ENCODE data around the gene LRP1B.

LRP1B gene

DNA sequence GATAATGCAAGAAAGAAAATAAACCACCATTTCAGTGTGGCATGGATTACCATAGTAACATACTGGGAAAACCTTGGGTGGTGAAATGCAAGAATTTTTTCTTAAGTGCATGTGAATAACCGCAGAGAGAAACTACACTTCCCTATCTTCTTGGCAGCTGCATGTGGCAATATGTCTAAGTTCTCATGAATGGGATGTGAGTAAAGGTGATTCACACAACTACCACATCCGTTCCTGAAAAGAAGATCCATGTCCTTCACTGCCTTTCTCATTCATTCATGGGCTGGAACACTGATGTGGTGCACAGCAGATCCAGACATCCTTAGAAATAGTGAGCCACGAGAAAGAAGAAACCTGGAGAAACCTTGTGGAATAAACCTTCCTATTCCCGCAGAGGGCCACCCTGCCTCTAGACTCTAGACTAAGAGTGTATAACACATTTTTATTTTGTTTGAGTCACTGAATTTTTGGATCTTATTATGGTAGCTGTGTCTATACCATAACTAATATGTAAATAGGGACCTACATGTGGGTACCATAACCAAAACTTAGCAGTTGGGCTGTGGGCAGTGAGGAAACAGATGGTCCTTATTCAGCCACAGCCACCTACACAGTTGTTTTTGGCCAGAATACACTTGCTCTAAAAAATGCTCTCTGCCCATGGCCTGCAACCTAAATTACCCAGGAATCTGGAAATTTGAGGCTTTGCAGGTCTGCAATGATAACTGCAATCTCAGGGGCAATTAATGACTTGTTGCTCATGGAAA is 573.3 kb downstream of the LRP1B start:
- DNase-seq, result no peak

DNA sequence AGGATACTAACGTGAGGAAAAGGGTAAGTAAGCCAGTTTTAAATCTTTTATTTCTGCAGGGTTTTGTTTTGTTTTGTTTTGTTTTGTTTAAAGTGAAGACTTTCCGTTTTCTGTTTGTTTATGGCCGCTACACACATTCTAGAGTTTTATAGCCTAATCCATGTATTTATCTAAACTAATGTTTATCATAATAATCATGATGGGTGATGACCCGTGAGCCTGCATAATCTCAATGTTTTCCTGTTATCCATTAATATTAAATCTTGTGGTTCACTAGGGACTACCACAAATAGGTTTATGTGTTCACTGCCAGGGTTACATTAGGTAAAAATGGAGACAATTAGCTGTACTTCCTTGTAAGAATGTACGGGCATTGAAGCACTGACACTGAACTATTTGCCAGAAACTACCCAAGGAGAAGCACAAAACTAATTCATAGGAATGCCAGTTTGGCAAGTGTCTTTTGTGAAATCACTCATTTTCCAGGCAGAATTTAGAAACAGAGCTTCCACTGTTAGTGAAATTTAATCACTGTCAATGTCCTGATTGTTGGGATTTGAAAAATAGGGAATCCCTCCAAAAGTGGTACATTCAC is 574.8 kb downstream of the LRP1B start:
- DNase-seq, result no peak

GRCh38 chr2:141554810-141555209 is 576.0 kb downstream of the LRP1B start:
- DNase-seq, result no peak

DNA sequence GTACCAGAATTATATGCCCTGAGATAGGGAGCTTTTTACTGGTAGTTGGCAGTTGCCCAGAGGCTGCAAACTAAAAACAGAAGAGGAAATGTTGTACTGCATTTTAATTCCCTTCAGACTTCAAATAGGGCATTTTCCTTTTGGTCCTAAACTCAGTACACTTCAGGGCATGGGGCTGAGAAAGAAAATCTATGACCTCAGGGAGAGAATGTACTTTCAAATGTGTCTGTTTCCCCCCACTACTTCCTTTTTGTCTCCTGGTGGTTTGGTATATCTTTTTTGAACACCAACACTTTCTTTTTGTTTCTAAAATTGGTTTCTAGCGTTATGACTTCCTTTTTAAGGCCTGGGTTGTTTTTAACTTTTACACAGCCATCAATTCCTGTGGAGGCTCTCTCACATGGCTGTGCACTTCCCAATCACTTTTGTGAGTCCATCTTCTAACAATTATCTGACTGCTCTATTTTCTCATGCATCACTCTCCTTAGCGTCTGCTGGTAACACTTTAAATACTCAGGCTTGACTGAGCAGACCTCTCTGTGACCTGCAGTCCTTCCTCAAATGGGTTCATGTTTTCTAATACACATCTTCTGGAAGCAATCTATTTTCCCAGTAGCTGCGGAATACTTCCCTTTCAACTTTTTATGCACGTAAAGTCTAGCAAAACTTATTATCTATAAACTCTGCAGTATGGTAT is 596.0 kb downstream of the LRP1B start:
- DNase-seq, result no peak

GRCh38 chr2:141529659-141530058 is 601.2 kb downstream of the LRP1B start:
- no peak for DNase-seq

GRCh38 chr2:141528990-141529389 is 601.8 kb downstream of the LRP1B start:
- DNase-seq, result no peak

DNA sequence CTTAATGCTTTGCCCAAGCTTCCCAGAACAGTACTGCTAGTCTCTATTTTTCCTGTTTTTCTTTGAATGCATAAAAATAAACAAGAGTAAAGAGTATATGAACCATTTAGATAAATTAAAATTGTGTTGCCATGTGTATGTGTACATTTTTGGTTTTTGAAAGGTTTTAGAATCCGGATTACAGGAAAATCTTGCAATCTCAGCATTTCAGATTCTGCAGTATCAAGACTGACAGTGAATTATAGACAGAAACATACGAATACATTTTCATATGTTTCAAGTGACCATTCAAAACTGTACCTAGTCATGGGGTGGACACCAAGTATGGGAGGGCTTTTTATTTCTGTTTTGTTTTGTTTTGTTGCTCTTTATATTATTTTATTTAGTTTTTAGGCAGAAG is 604.1 kb downstream of the LRP1B start:
- no peak for DNase-seq

DNA sequence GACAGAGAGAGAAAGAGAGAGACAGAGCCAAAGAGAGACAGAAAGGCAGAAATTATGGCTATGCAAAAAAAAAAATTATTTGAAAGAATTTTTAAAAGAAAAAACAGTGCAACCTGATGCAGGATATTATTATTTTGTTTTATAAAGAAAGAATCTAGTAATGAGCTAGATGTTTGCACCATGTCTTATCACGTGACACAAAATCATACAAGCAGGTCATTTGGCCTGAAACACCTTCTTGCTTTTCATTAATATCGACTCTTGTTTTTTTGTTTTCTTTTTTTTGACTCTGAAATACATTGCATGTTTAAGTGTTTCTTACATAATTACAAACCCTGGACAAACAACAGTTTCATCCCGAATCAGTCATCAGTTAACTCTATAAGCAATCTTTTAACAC is 606.0 kb downstream of the LRP1B start:
- no peak for DNase-seq

DNA sequence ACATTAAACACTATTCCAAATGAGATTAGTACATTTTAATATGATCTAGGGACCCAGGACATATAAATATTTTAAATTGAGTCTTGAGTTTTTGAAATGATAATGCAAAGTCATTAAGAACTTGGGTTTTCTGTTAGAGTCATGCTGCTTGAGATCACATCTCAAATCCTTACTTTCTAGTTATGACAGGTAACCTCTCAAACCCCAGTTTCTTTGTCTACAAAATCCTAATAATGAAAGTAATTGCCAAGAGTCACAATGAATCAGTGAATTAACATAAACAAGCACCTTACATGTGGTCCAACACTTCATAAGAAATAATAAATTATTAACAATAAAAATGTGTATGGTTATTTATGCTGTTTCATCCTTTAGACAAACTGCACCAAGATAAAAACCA is 607.6 kb downstream of the LRP1B start:
- DNase-seq, result no peak

- no peak for DNase-seq
Observed at GRCh38 chr2:141522702-141523101, 608.1 kb downstream of the LRP1B start.

GRCh38 chr2:141522048-141522447 is 608.8 kb downstream of the LRP1B start:
- no peak for DNase-seq

DNA sequence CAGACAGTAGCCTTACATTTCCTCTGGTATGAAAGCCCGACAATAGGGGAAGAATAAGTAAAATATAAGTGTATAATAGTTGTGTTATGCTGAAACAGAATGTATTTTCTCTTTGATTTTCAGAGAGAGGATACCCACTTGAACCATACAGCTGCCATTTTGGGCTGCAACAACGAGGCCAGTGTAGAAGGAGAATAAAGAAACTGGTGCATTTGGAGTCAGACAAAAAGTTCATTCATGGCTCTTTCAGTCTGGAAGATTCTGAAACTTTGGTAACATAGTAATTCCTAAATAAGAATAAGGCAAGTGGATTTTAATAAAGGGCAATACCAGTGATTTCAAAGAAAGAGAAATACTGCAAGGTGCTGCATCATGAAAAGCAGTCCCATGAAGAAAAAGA is 610.9 kb downstream of the LRP1B start:
- no peak for DNase-seq

DNA sequence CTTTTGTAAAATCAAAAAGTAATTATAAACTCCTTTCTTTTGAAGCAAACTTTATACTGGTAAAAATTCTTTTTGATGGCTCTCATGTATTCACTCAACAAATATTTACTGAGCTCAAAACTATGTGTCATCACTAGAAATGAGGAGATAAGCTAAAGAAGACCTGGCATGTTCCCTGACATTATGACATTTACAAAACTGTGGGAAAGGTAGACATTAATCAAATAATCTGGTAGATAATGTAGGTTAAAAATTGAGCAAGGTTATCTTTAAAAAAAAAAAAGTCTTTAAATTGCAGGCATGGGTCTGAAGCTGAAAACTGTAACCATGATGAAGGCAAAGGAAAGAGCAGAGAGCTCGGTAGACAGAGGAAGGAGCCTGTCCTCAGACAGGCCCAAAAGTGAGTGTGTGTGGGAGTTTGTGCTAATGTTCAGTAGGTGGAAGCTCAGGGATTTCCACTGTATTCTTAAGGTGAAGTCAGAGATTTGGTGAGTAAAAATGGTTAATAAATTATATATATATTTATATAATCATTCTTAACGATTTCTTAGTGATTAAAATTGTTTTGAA is 612.9 kb downstream of the LRP1B start:
- no peak for DNase-seq

- DNase-seq, result no peak
Observed at GRCh38 chr2:141517180-141517851, 613.5 kb downstream of the LRP1B start.

- no peak for DNase-seq
Observed at GRCh38 chr2:141515931-141516330, 614.9 kb downstream of the LRP1B start.

DNA sequence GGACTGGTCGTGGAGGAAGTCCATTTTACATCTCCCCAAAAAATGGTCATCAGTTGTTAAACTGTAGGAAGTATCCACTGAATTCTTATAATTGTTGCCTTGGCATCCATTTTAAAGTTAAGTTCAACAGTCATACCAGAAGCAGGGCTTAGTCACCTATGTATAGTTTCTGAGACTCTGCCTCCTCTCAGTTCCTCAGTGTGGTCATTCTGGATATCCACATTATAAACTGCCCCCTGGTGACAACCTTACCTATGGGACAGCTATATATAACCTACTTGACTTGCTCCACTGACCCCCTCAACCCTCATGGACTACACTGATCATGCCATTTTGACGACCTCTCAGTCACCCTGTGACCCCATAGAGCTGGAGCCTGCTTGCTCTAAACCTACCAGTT is 617.0 kb downstream of the LRP1B start:
- no peak for DNase-seq

GRCh38 chr2:141508806-141509595 is 621.8 kb downstream of the LRP1B start:
- DNase-seq, result no peak

GRCh38 chr2:141508086-141508752 is 622.6 kb downstream of the LRP1B start:
- DNase-seq, result no peak

DNA sequence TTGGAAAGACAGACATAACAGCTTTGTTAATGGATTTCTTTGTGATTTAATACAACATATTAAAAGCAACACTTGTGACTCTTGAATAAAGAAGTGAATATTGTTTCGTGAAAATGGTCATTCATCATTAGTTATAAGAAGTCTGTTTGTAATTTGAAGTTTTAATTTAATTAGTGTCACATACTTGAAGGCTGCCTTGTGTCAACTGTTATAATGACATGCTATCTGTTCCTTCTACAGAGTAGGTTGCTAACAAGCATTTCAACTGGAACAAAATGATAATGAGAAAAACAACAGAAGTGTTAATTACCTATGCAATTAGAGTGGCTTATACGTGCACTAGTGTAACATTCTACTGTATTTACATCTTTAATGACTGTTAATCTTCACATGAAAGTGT is 624.7 kb downstream of the LRP1B start:
- DNase-seq, result no peak

GRCh38 chr2:141501752-141502151 is 629.1 kb downstream of the LRP1B start:
- no peak for DNase-seq

- DNase-seq, result no peak
Observed at GRCh38 chr2:141499123-141499522, 631.7 kb downstream of the LRP1B start.

GRCh38 chr2:141498561-141498960 is 632.3 kb downstream of the LRP1B start:
- no peak for DNase-seq

All from NCI-H2107 (cell line).